Panc1 (cell line): ENCODE results near the gene EFCAB9.

Experiments
- POLR2AphosphoS5 ChIP-seq: IDR thresholded peaks from 2 replicates; pipeline ENCODE4 v1.6.1; 2012; ENCODE audit warnings: mild to moderate bottlenecking, low read depth, low read length, moderate library complexity
- TCF7L2 ChIP-seq: IDR thresholded peaks from 2 replicates; pipeline ENCODE4 v1.6.1; 2011; ENCODE audit warnings: mild to moderate bottlenecking, low read depth, low read length, inconsistent platforms
- TF ChIP-seq, protein P1 (sequence below): fragments of 450-650 bp; IDR thresholded peaks from 2 replicates; pipeline ENCODE4 v1.5.1; 2017; ENCODE audit warnings: mild to moderate bottlenecking

DNA sequence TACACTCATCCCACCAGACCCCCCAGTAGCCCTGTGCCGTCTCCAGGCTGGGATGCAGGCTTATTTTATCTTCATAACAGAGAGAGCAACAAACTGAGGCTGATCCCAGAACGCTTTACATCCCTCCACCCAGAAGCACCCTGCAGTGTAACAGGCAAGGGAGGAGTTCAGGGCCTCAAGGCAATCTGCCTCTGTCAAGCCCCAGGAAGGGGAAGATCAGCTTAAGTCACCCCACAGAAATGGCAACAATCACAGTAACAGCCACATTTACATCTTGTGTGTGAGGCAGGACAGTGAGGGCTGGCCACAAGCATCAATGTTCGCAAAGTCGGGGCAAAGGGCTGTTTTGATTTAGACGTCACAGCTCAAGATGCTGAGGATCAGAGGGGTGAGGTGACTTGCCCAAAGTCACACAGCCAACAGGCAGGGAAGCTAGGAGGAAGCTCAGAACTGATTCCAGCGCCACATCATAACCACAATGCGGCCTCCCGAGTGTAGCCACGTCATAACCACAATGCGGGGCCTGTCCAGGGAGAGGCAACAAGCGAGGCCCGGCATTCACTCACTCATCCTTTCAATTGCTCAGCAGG is 20.3 kb upstream of the EFCAB9 start:
- TF ChIP-seq, protein P1, sequence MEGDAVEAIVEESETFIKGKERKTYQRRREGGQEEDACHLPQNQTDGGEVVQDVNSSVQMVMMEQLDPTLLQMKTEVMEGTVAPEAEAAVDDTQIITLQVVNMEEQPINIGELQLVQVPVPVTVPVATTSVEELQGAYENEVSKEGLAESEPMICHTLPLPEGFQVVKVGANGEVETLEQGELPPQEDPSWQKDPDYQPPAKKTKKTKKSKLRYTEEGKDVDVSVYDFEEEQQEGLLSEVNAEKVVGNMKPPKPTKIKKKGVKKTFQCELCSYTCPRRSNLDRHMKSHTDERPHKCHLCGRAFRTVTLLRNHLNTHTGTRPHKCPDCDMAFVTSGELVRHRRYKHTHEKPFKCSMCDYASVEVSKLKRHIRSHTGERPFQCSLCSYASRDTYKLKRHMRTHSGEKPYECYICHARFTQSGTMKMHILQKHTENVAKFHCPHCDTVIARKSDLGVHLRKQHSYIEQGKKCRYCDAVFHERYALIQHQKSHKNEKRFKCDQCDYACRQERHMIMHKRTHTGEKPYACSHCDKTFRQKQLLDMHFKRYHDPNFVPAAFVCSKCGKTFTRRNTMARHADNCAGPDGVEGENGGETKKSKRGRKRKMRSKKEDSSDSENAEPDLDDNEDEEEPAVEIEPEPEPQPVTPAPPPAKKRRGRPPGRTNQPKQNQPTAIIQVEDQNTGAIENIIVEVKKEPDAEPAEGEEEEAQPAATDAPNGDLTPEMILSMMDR: no peak
- TF ChIP-seq POLR2AphosphoS5: no peak
- no peak for TF ChIP-seq TCF7L2
